Measurements from ENCODE around the gene REEP2. TPM values are rescaled to one million over a fixed set of nuclear protein-coding genes. Genes with fewer than 3 reads are reported as not detected.

The REEP2 gene
- total and polyA plus RNA-seq, 4 donors: 0.29 to 1.1 (median 0.91) TPM

DNA sequence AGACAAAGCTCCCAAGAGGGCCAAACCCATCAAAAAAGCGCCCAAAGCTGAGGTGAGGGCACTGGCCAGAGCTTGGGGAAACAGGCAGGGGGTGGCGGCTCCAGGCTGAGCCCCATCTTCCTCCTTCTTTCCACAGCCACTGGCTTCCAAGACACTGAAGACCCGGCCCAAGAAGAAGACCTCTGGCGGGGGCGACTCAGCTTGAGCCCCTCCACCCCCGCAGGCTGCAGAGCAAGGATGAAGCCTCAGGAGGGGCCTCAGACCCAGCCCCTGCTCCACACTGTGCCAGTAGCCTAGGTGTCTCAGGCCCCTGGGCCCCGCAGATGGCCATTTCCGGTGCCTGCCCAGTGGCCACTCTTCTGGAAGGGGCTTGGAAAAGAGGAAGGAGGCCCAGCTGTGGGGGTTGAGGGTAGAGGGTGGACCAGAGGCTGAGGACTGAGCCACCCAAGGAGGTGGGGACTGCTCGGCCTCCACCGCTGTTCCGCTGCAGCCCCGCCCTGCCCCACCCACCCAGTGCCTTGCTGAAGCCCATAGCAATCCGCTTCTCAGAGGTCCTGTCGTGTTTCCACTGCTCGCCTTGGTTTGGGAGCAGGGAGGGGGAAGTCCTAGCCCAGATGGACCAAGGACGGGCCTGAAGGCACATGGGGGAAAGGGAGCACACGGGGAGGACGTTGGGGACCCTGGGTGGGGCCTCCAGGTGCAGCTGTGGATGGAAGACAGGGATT is 6.9 kb downstream of the REEP2 start:
- TF ChIP-seq, protein P1, sequence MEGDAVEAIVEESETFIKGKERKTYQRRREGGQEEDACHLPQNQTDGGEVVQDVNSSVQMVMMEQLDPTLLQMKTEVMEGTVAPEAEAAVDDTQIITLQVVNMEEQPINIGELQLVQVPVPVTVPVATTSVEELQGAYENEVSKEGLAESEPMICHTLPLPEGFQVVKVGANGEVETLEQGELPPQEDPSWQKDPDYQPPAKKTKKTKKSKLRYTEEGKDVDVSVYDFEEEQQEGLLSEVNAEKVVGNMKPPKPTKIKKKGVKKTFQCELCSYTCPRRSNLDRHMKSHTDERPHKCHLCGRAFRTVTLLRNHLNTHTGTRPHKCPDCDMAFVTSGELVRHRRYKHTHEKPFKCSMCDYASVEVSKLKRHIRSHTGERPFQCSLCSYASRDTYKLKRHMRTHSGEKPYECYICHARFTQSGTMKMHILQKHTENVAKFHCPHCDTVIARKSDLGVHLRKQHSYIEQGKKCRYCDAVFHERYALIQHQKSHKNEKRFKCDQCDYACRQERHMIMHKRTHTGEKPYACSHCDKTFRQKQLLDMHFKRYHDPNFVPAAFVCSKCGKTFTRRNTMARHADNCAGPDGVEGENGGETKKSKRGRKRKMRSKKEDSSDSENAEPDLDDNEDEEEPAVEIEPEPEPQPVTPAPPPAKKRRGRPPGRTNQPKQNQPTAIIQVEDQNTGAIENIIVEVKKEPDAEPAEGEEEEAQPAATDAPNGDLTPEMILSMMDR (IDR thresholded peaks at IDR 0.05; ENCODE audit: control extremely low read depth, extremely low read depth): no peak
- WGBS, 2 donors: 86 to 89% methylated on average over 18 of the region's 18 CpGs
- no peak overlapping the region for H3K27ac ChIP-seq (ENCODE audit: low read depth in 1 of 2, low read length in 1 of 2)
- DNase-seq: no peak
- no peaks in the 10 kb centered on the region for H3K9me3 ChIP-seq (ENCODE audit: control insufficient read depth in 4 of 4, insufficient read depth in 3 of 4, low read length in 3 of 4)
- no peaks in the 10 kb centered on the region for H3K36me3 ChIP-seq (ENCODE audit: control insufficient read depth in 4 of 4, insufficient read depth in 4 of 4, low read length in 4 of 4)
- H3K27me3 ChIP-seq (ENCODE audit: control insufficient read depth in 3 of 3, insufficient read depth in 3 of 3, low read length in 2 of 3): no peaks in the 10 kb centered on the region
- H3K4me1 ChIP-seq (ENCODE audit: control insufficient read depth in 5 of 5, insufficient read depth in 5 of 5, low read length in 5 of 5): peaks cover 0 to 5% (median 0%) of the 10 kb centered on the region in 5 donors
- ATAC-seq (ENCODE audit: insufficient read depth, low FRiP score): no peak
- no peak overlapping the region for H3K9ac ChIP-seq (ENCODE audit: insufficient read depth in 1 of 2, low read length in 2 of 2)
- no peak overlapping the region for H3K4me3 ChIP-seq

- H3K4me1 ChIP-seq (ENCODE audit: control insufficient read depth in 5 of 5, insufficient read depth in 5 of 5, low read length in 5 of 5): peaks cover 0 to 5% (median 0%) of the 10 kb centered on the region in 5 donors
- H3K9ac ChIP-seq (ENCODE audit: insufficient read depth in 1 of 2, low read length in 2 of 2): no peak overlapping the region
- no peaks in the 10 kb centered on the region for H3K9me3 ChIP-seq (ENCODE audit: control insufficient read depth in 4 of 4, insufficient read depth in 3 of 4, low read length in 3 of 4)
- no peak overlapping the region for H3K27ac ChIP-seq (ENCODE audit: low read depth in 1 of 2, low read length in 1 of 2)
- H3K36me3 ChIP-seq (ENCODE audit: control insufficient read depth in 4 of 4, insufficient read depth in 4 of 4, low read length in 4 of 4): no peaks in the 10 kb centered on the region
- no peak overlapping the region for H3K4me3 ChIP-seq
- 91 to 92% methylated on average over 6 of the region's 6 CpGs for WGBS, 2 donors
- DNase-seq (no peak), ATAC-seq (ENCODE audit: insufficient read depth, low FRiP score) (no peak)
- TF ChIP-seq, protein P1 (IDR thresholded peaks at IDR 0.05; ENCODE audit: control extremely low read depth, extremely low read depth): no peak
- no peaks in the 10 kb centered on the region for H3K27me3 ChIP-seq (ENCODE audit: control insufficient read depth in 3 of 3, insufficient read depth in 3 of 3, low read length in 2 of 3)
Measured at GRCh38 chr5:138448070-138448469, 9.2 kb downstream of the REEP2 start.

DNA sequence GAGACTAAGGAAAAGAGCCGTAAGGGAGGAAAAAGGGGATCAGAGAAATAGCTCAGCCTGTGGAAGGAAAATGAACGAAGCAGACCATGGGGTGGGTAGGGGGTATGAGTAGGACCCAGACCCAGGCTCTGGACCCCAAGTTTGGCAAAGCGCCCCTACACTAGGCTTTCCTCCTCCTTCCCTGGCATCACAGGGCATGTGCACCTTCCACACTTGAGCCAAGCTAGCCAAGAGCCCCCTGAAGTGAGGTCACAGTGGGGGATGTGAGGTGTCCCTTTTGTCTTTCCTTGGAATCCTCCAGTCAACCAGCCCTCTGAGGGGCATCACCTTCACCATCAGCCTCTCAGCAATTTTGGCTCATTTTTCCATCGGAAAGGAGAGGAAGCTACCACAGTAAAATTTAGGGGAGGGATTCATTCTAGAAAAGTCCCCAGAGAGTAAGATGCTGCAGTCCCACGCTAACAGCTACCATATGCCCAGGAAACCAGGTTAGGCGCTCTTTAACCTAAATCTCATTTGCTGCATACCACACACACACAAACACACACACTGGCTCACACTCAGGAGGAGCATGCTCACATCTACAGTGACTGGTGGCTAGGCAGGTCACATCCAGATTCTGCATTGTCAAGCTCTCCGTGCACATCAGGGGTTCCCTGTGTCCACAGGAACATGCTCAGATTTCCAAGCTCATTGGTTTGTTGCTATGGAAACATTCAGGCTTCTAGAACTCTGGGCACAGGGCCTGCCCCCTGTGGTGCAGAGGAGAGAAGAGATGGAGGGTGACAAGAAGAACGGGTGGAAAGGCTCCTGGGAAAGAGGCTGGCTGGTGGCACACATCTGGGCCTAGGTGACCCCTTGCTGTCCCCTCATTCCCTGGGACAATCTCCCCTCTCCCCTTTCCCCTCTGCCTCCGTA is 9.9 kb downstream of the REEP2 start:
- no peak for ATAC-seq (ENCODE audit: insufficient read depth, low FRiP score)
- TF ChIP-seq, protein P1 (IDR thresholded peaks at IDR 0.05; ENCODE audit: control extremely low read depth, extremely low read depth): no peak
- Histone ChIP-seq H3K36me3 (ENCODE audit: control insufficient read depth in 4 of 4, insufficient read depth in 4 of 4, low read length in 4 of 4) (no peaks in the 10 kb centered on the region), H3K9ac (ENCODE audit: insufficient read depth in 1 of 2, low read length in 2 of 2) (no peak overlapping the region), H3K27ac (ENCODE audit: low read depth in 1 of 2, low read length in 1 of 2) (no peak overlapping the region), H3K9me3 (ENCODE audit: control insufficient read depth in 4 of 4, insufficient read depth in 3 of 4, low read length in 3 of 4) (no peaks in the 10 kb centered on the region), H3K4me1 (ENCODE audit: control insufficient read depth in 5 of 5, insufficient read depth in 5 of 5, low read length in 5 of 5) (peaks cover 0 to 5% (median 0%) of the 10 kb centered on the region in 5 donors), H3K27me3 (ENCODE audit: control insufficient read depth in 3 of 3, insufficient read depth in 3 of 3, low read length in 2 of 3) (no peaks in the 10 kb centered on the region), H3K4me3 (no peak overlapping the region)
- no peak for DNase-seq
- WGBS, 2 donors: 81 to 85% methylated on average over 9 of the region's 9 CpGs

All from lung (tissue), 12 donors.